Neural crest cell (in vitro differentiated cells): ENCODE measurements around the gene EHBP1. TPM values are rescaled to one million over a fixed set of nuclear protein-coding genes. Genes with fewer than 3 reads are reported as not detected.

Experiments
- DNase-seq: peaks from one replicate; pipeline ENCODE4 v3.0.0; 2021; ENCODE audit warnings: low read depth, mixed read lengths, low spot score
- H3K27ac Mint-ChIP-seq: one replicate; pipeline ENCODE4 v1.8.0; 2021; ENCODE audit warnings: mild to moderate bottlenecking, mixed read lengths; ENCODE audit not compliant: unreplicated experiment
- H3K27me3 Mint-ChIP-seq: 2 replicates; pipeline ENCODE4 v1.8.0; 2021; ENCODE audit warnings: low read depth, mild to moderate bottlenecking, mixed read lengths
- H3K36me3 Mint-ChIP-seq: 2 replicates; pipeline ENCODE4 v1.8.0; 2021; ENCODE audit warnings: low read depth, mild to moderate bottlenecking, mixed read lengths
- H3K4me1 Mint-ChIP-seq: 2 replicates; pipeline ENCODE4 v1.8.0; 2021; ENCODE audit warnings: mixed read lengths
- H3K4me3 Mint-ChIP-seq: one replicate; pipeline ENCODE4 v1.8.0; 2021; ENCODE audit warnings: mild to moderate bottlenecking, mixed read lengths
- H3K9me3 Mint-ChIP-seq: 2 replicates; pipeline ENCODE4 v1.8.0; 2021; ENCODE audit warnings: mixed read lengths
- CTCF ChIP-seq: fragments of 200-600 bp; sonication (generic); conservative IDR thresholded peaks from 2 replicates; pipeline ENCODE4 v1.5.0; 2021; ENCODE audit warnings: antibody characterized with exemption, mild to moderate bottlenecking
- total RNA-seq: library from RNA; stranded (reverse); gene quantifications from 2 replicates; pipeline ENCODE4 v1.2.1, GENCODE V29; 2021

EHBP1 gene
- total RNA-seq, 1 donor from 2014 or later: 42.3 TPM

- peaks cover 99% of the 10 kb centered on the region for H3K27me3 Mint-ChIP-seq
- no peaks in the 10 kb centered on the region for H3K9me3 Mint-ChIP-seq
- peaks cover 53% of the 10 kb centered on the region for H3K4me1 Mint-ChIP-seq
- H3K27ac Mint-ChIP-seq: no peak overlapping the region
- peaks cover 24% of the 10 kb centered on the region for H3K36me3 Mint-ChIP-seq
- peak; percentile 41 for DNase-seq
- no peak for TF ChIP-seq CTCF
- H3K4me3 Mint-ChIP-seq: peak overlapping the region; percentile 72
Measured at GRCh38 chr2:63056107-63057050, 350.9 kb downstream of the EHBP1 start.

- Mint-ChIP-seq H3K4me3 (peak overlapping the region; percentile 71), H3K27me3 (peaks cover 99% of the 10 kb centered on the region), H3K9me3 (no peaks in the 10 kb centered on the region), H3K27ac (no peak overlapping the region), H3K36me3 (peaks cover 22% of the 10 kb centered on the region), H3K4me1 (peaks cover 50% of the 10 kb centered on the region)
- DNase-seq: peak; percentile 15
- TF ChIP-seq CTCF: no peak
Measured at GRCh38 chr2:63057249-63058143, 352.0 kb downstream of the EHBP1 start.

GRCh38 chr2:63058144-63058920 is 352.8 kb downstream of the EHBP1 start:
- no peak for DNase-seq

GRCh38 chr2:63058921-63059792 is 353.6 kb downstream of the EHBP1 start:
- peaks cover 42% of the 10 kb centered on the region for H3K4me1 Mint-ChIP-seq
- DNase-seq: peak; percentile 45
- H3K27ac Mint-ChIP-seq: no peak overlapping the region
- peaks cover 20% of the 10 kb centered on the region for H3K36me3 Mint-ChIP-seq
- TF ChIP-seq CTCF: no peak
- H3K27me3 Mint-ChIP-seq: peaks cover 99% of the 10 kb centered on the region
- no peaks in the 10 kb centered on the region for H3K9me3 Mint-ChIP-seq
- peak overlapping the region; percentile 80 for H3K4me3 Mint-ChIP-seq

More at GRCh38 chr2:63058144-63058920, 352.8 kb downstream of the EHBP1 start:
- Mint-ChIP-seq H3K9me3 (no peaks in the 10 kb centered on the region), H3K27ac (peak overlapping the region; percentile 76), H3K36me3 (peaks cover 20% of the 10 kb centered on the region), H3K4me1 (peaks cover 44% of the 10 kb centered on the region), H3K4me3 (peak overlapping the region; percentile 80), H3K27me3 (peaks cover 99% of the 10 kb centered on the region)
- no peak for TF ChIP-seq CTCF
